Tibial artery (tissue), 4 donors: ENCODE data around the gene GINS2.
A peak's percentile ranks its signal among the peaks of the same experiment; 100 is the strongest.

ENCODE experiments used
- DNase-seq, 2 donors: peaks; one replicate each; pipeline ENCODE4 v3.0.0-alpha.2; 2019
- H3K27ac ChIP-seq, 2 donors: fragments of 200-600 bp; sonication (generic) in 1 of 2; 1 replicate in 1 of 2; 2 replicates in 1 of 2; pipeline ENCODE4 v1.5.1; 2018 to 2019; ENCODE audit warnings: mild to moderate bottlenecking in 1 of 2
- H3K27me3 ChIP-seq, 2 donors: fragments of 200-600 bp; sonication (generic) in 1 of 2; one replicate each; pipeline versions ENCODE4 v1.5.1 to v1.6.0; 2016 to 2019
- H3K36me3 ChIP-seq, 3 donors: fragments of 200-600 bp; sonication (generic) in 2 of 3; one replicate each; pipeline ENCODE4 v1.5.1; 2016 to 2019; ENCODE audit warnings: mild to moderate bottlenecking in 2 of 3
- H3K4me1 ChIP-seq, 4 donors: fragments of 200-600 bp; sonication (generic) in 2 of 4; 1 replicate in 3 of 4; 2 replicates in 1 of 4; pipeline ENCODE4 v1.5.1; 2016 to 2019
- H3K4me3 ChIP-seq, 2 donors: fragments of 200-600 bp; sonication (generic) in 1 of 2; 1 replicate in 1 of 2; 2 replicates in 1 of 2; pipeline ENCODE4 v1.5.1; 2018 to 2019; ENCODE audit warnings: mild to moderate bottlenecking in 2 of 2
- H3K9me3 ChIP-seq, 3 donors: fragments of 200-600 bp; sonication (generic) in 1 of 3; one replicate each; pipeline ENCODE4 v1.5.1; 2016 to 2019
- CTCF ChIP-seq, 2 experiments: fragments of 200-600 bp in 1 of 2; fragments of 450-650 bp in 1 of 2; IDR thresholded peaks; one replicate each; pipeline ENCODE4 v1.5.1; 2017 to 2019; ENCODE audit warnings: antibody characterized with exemption in 2 of 2, mild to moderate bottlenecking in 1 of 2, moderate library complexity in 1 of 2
- intact Hi-C: fragments of 100-400 bp; cut with DNase I; formaldehyde crosslinking; loops from one replicate; pipeline ENCODE4 v1.15.0; 2023; ENCODE audit warnings: low total_unique reads

The GINS2 gene

DNA sequence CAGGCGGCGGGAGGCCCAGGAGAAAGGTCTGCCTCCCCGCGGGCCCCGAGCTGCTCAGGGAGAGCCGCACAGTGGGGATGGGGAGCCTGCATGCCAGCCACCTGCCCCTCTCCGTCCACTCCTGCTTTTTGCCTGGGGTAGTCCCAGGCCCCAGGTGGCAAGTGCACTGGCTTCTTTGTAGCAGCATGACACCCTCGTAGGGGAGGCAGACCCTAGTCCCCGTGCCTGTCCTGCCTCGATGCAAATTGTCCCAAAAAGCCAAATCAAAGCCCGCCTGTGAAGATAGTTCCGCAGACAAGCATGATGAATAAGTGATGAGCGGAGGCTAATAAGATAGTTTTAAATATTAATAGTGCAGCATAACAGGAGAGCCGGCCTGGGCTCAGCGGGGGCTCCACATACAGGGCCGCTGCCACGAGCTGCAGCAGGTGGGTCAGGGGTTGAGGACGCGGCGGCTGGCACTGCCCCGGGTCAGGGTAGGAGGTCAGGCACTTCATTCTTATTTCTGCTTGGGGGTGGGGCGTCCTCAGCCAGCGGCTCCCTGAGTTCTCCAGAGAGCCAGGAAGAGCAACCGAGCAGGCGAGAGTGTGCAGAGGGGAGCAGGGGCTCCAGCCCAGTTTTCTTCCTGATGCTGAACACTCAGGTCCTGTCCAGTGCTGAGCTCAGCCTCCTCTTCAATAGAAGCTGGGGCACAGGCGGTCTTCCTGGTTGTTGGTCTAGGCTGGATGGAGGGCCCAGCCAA, 26.8 kb downstream of the GINS2 start:
- no peaks in the 10 kb centered on the region for H3K9me3 ChIP-seq
- DNase-seq: no peak
- no peaks in the 10 kb centered on the region for H3K4me1 ChIP-seq
- H3K27ac ChIP-seq: no peak overlapping the region
- no peaks in the 10 kb centered on the region for H3K27me3 ChIP-seq
- H3K4me3 ChIP-seq: no peak overlapping the region
- no peak for TF ChIP-seq CTCF (IDR thresholded peaks at IDR 0.05)
- H3K36me3 ChIP-seq: peaks cover 70 to 90% (median 86%) of the 10 kb centered on the region in 3 donors
- intact Hi-C loops: no loop called here

- Histone ChIP-seq H3K9me3 (no peaks in the 10 kb centered on the region), H3K27me3 (no peaks in the 10 kb centered on the region), H3K36me3 (peaks cover 70 to 90% (median 86%) of the 10 kb centered on the region in 3 donors), H3K27ac (no peak overlapping the region), H3K4me1 (no peaks in the 10 kb centered on the region), H3K4me3 (no peak overlapping the region)
- intact Hi-C loops: no loop called here
- no peak for DNase-seq
- TF ChIP-seq CTCF (IDR thresholded peaks at IDR 0.05): no peak
These were observed 27.7 kb downstream of the GINS2 start for GRCh38 chr16:85660843-85661739.

DNA sequence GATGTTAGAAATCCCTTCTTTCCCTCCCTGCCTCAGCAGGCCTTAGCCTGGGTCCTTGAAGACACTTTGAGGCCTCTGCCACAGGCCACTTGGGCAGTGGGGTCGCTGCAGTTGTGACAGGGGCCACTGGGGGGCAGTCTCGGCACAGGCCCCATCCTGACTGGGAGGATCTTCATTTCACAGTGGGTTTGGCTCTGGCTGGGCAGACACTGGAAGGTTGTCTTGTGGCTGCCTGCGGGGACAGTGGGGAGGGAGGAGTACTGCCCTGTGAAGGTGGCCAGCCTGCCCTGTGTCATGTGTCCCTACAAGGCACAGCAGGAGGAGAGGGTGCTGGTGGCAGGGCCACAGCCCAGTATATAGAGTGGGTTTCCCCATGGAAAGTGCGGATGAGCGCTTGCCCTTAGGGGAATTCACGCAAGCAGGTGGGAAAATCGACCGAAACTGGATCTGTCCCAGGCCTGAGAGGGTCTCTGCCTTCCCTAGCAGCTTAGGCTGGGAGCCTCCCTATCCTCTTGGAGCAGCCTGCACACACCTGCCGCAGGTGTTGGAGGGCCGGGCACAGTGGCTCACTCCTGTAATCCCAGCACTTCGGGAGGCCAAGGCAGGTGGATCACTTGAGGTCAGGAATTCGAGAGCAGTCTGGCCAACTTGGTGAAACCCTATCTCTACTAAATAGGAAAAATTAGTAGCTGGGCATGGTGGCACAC, 28.8 kb downstream of the GINS2 start:
- intact Hi-C loops: no loop called here
- H3K36me3 ChIP-seq: peaks cover 70 to 90% (median 86%) of the 10 kb centered on the region in 3 donors
- DNase-seq: peak in 1 of 2 donors; percentile 61
- H3K27ac ChIP-seq: no peak overlapping the region
- H3K4me3 ChIP-seq: no peak overlapping the region
- peak; percentile 56 to 73 for TF ChIP-seq CTCF (IDR thresholded peaks at IDR 0.05)
- H3K4me1 ChIP-seq: no peaks in the 10 kb centered on the region
- no peaks in the 10 kb centered on the region for H3K9me3 ChIP-seq
- no peaks in the 10 kb centered on the region for H3K27me3 ChIP-seq

DNA sequence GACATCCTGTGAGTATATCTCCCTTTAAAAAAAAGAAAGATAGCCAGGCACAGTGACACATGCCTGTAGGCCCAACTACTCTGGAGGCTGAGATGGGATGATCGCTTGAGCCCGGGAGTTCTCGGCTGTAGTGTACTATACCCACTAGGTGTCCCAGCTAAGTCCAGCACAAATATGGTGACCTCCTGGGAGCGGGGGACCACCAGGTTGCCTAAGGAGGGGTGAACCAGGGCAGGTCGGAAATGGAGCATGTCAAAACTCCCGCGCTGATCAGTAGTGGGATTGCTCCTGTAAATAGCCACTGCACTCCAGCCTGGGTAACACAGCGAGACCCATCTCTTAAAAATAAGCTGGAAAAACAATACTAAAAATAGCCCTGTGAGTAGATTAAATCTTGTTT, 29.4 kb downstream of the GINS2 start:
- no peak for DNase-seq
- TF ChIP-seq CTCF (IDR thresholded peaks at IDR 0.05): no peak
- peaks cover 70 to 90% (median 86%) of the 10 kb centered on the region in 3 donors for H3K36me3 ChIP-seq
- H3K27ac ChIP-seq: no peak overlapping the region
- H3K4me1 ChIP-seq: peaks cover 0 to 2% (median 0%) of the 10 kb centered on the region in 4 donors
- H3K9me3 ChIP-seq: no peaks in the 10 kb centered on the region
- intact Hi-C loops: no loop called here
- no peak overlapping the region for H3K4me3 ChIP-seq
- H3K27me3 ChIP-seq: no peaks in the 10 kb centered on the region

- Histone ChIP-seq H3K4me3 (no peak overlapping the region), H3K27me3 (no peaks in the 10 kb centered on the region), H3K27ac (no peak overlapping the region), H3K4me1 (peaks cover 0 to 8% (median 3%) of the 10 kb centered on the region in 4 donors), H3K36me3 (peaks cover 69 to 90% (median 84%) of the 10 kb centered on the region in 3 donors), H3K9me3 (no peaks in the 10 kb centered on the region)
- no peak for DNase-seq
- intact Hi-C loops: no loop called here
- TF ChIP-seq CTCF (IDR thresholded peaks at IDR 0.05): no peak
These were observed 30.0 kb downstream of the GINS2 start for GRCh38 chr16:85658504-85659326.
